DOHH2 (cell line): ENCODE measurements around the gene ARFRP1.

ENCODE experiments used
- H3F3A ChIP-seq: fragments of 200-600 bp; sonication (generic), shearing (Covaris generic); 2 replicates; pipeline ENCODE4 v1.6.0; 2016; ENCODE audit warnings: antibody characterized with exemption, mild to moderate bottlenecking; ENCODE audit not compliant: control insufficient read depth, insufficient read depth
- H3K27ac ChIP-seq: fragments of 200-600 bp; sonication (generic); 2 replicates; pipeline ENCODE4 v1.5.1; 2014; ENCODE audit warnings: low read depth, mild to moderate bottlenecking, low read length, moderate library complexity
- H3K27me3 ChIP-seq: fragments of 200-600 bp; sonication (generic); 2 replicates; pipeline ENCODE4 v1.6.1; 2014; ENCODE audit warnings: mild to moderate bottlenecking, low read length, mixed read lengths; ENCODE audit not compliant: control insufficient read depth
- H3K36me3 ChIP-seq: fragments of 200-600 bp; sonication (generic); 2 replicates; pipeline ENCODE4 v1.6.1; 2014; ENCODE audit warnings: mild to moderate bottlenecking, low read length, moderate library complexity, mixed read lengths; ENCODE audit not compliant: control insufficient read depth
- H3K4me1 ChIP-seq: fragments of 200-600 bp; sonication (generic); 2 replicates; pipeline ENCODE4 v1.6.1; 2014; ENCODE audit warnings: mild to moderate bottlenecking, low read length, mixed read lengths; ENCODE audit not compliant: control insufficient read depth
- H3K4me2 ChIP-seq: fragments of 200-600 bp; sonication (generic); 2 replicates; pipeline ENCODE4 v1.6.0; 2014; ENCODE audit warnings: mild to moderate bottlenecking, low read length, moderate library complexity
- H3K4me3 ChIP-seq: fragments of 200-600 bp; sonication (generic); 2 replicates; pipeline ENCODE4 v1.5.1; 2014; ENCODE audit warnings: mild to moderate bottlenecking, low read length, mixed read lengths
- H3K79me2 ChIP-seq: fragments of 200-600 bp; sonication (generic); 2 replicates; pipeline ENCODE4 v1.6.1; 2014; ENCODE audit warnings: mild to moderate bottlenecking, low read length, mixed read lengths; ENCODE audit not compliant: control insufficient read depth
- H3K9me2 ChIP-seq: fragments of 200-600 bp; sonication (generic); replicated peaks from 2 replicates; pipeline ENCODE4 v1.6.1; 2014; ENCODE audit warnings: mild to moderate bottlenecking, low read length, mixed read lengths; ENCODE audit not compliant: control insufficient read depth
- H3K9me3 ChIP-seq: fragments of 200-600 bp; sonication (generic); 2 replicates; pipeline ENCODE4 v1.6.1; 2014; ENCODE audit warnings: antibody characterized with exemption, low read length, mixed read lengths; ENCODE audit not compliant: control insufficient read depth, insufficient read depth
- H4K20me1 ChIP-seq: fragments of 200-600 bp; sonication (generic); 2 replicates; pipeline ENCODE4 v1.6.0; 2014; ENCODE audit warnings: low read depth, mild to moderate bottlenecking, antibody characterized with exemption, low read length, moderate library complexity; ENCODE audit not compliant: control insufficient read depth, insufficient read depth
- CTCF ChIP-seq: fragments of 200-600 bp; sonication (generic); IDR thresholded peaks from one replicate; pipeline ENCODE4 v1.5.1; 2014; ENCODE audit warnings: antibody characterized with exemption, mild to moderate bottlenecking, low read depth, low read length; ENCODE audit not compliant: poor library complexity, severe bottlenecking
- EZH2phosphoT487 ChIP-seq: fragments of 200-600 bp; sonication (generic); IDR thresholded peaks from 2 replicates; pipeline ENCODE4 v1.6.1; 2017; ENCODE audit warnings: borderline replicate concordance, mild to moderate bottlenecking, antibody characterized with exemption, low read length, moderate library complexity, mixed read lengths

ARFRP1 gene

GRCh38 chr20:63696306-63696627 is 11.5 kb downstream of the ARFRP1 start:
- Histone ChIP-seq H3K4me3 (no peak overlapping the region), H3K4me1 (peaks cover 9% of the 10 kb centered on the region), H4K20me1 (no peaks in the 10 kb centered on the region), H3K27me3 (no peaks in the 10 kb centered on the region), H3K9me3 (no peaks in the 10 kb centered on the region), H3K4me2 (no peak overlapping the region), H3F3A (no peaks in the 10 kb centered on the region), H3K36me3 (peaks cover 12% of the 10 kb centered on the region), H3K27ac (no peak overlapping the region), H3K79me2 (no peaks in the 10 kb centered on the region), H3K9me2 (no peaks in the 10 kb centered on the region)
- no peak for TF ChIP-seq EZH2phosphoT487
- TF ChIP-seq CTCF: no peak

DNA sequence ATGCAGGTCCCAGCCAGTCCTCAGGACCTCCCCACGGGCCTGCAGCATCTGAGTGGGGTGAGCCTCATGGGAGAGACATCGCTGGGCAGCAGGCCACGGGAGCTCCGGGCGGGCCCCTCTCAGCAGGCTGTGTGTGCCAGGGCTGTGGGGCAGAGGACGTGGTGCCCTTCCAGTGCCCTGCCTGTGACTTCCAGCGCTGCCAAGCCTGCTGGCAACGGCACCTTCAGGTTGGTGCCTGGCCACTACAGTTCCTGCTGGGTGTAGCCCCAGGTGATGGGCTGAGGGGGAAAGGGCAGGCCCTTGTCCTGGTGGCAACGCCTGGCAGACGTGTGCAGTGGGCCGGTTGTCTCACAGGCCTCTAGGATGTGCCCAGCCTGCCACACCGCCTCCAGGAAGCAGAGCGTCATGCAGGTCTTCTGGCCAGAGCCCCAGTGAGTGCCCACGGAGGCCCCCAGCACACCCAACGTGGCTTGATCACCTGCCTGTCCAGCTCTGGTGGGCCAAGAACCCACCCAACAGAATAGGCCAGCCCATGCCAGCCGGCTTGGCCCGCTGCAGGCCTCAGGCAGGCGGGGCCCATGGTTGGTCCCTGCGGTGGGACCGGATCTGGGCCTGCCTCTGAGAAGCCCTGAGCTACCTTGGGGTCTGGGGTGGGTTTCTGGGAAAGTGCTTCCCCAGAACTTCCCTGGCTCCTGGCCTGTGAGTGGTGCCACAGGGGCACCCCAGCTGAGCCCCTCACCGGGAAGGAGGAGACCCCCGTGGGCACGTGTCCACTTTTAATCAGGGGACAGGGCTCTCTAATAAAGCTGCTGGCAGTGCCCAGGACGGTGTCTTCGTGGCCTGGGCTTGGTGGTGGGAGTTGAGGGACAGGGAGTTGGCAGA is 12.1 kb downstream of the ARFRP1 start:
- H4K20me1 ChIP-seq: no peaks in the 10 kb centered on the region

GRCh38 chr20:63694584-63695423 is 13.0 kb downstream of the ARFRP1 start:
- Histone ChIP-seq H3K79me2 (no peaks in the 10 kb centered on the region), H3K9me3 (no peaks in the 10 kb centered on the region), H3K4me2 (no peak overlapping the region), H3K9me2 (no peaks in the 10 kb centered on the region), H3K27me3 (no peaks in the 10 kb centered on the region), H3F3A (no peaks in the 10 kb centered on the region), H4K20me1 (no peaks in the 10 kb centered on the region), H3K4me3 (no peak overlapping the region), H3K36me3 (peaks cover 12% of the 10 kb centered on the region), H3K4me1 (peaks cover 9% of the 10 kb centered on the region), H3K27ac (no peak overlapping the region)
- TF ChIP-seq EZH2phosphoT487 (no peak), CTCF (no peak)

More for the DNA sequence above, 12.1 kb downstream of the ARFRP1 start:
- Histone ChIP-seq H3K4me3 (no peak overlapping the region), H3K79me2 (no peaks in the 10 kb centered on the region), H3K9me2 (no peaks in the 10 kb centered on the region), H3K4me2 (no peak overlapping the region), H3K27me3 (no peaks in the 10 kb centered on the region), H3K9me3 (no peaks in the 10 kb centered on the region), H3K27ac (no peak overlapping the region), H3K36me3 (peaks cover 12% of the 10 kb centered on the region), H3K4me1 (peaks cover 9% of the 10 kb centered on the region), H3F3A (no peaks in the 10 kb centered on the region)
- TF ChIP-seq CTCF (no peak), EZH2phosphoT487 (no peak)
